HepG2 (cell line): ENCODE measurements around the gene GALP. TPM values are rescaled to one million over a fixed set of nuclear protein-coding genes. Genes with fewer than 3 reads are reported as not detected.

Source experiments
- ARNTL ChIP-seq: sonication (generic); formaldehyde crosslinking; IDR thresholded peaks from 2 replicates; pipeline ENCODE4 v1.4.0; 2020; ENCODE audit warnings: mild to moderate bottlenecking, missing genetic modification reagents
- CHD2 ChIP-seq: IDR thresholded peaks from 2 replicates; pipeline ENCODE4 v1.6.1; 2011; ENCODE audit warnings: low read depth, low read length, improper control_type of control experiment
- FOXJ3 ChIP-seq: sonication (generic); formaldehyde crosslinking; IDR thresholded peaks from 2 replicates; pipeline ENCODE4 v1.4.0; 2020; ENCODE audit warnings: missing genetic modification reagents, mild to moderate bottlenecking, borderline replicate concordance
- GPBP1L1 ChIP-seq: sonication (generic); formaldehyde crosslinking; IDR thresholded peaks from 2 replicates; pipeline ENCODE4 v1.5.0; 2020; ENCODE audit warnings: mild to moderate bottlenecking, missing genetic modification reagents
- JUN ChIP-seq: sonication (generic); formaldehyde crosslinking; IDR thresholded peaks from 2 replicates; pipeline ENCODE4 v1.4.0; 2020; ENCODE audit warnings: mild to moderate bottlenecking, missing genetic modification reagents
- NONO ChIP-seq, 2 experiments: fragments of 450-650 bp in 1 of 2; sonication (generic) in 1 of 2; formaldehyde crosslinking in 1 of 2; IDR thresholded peaks in 1 of 2; conservative IDR thresholded peaks in 1 of 2; 2 replicates each; pipeline versions ENCODE4 v1.6.1 to v1.8.0; 2017 to 2022; ENCODE audit warnings: mild to moderate bottlenecking in 1 of 2, missing genetic modification reagents in 1 of 2, moderate library complexity in 1 of 2
- PLSCR1 ChIP-seq: sonication (generic); formaldehyde crosslinking; IDR thresholded peaks from 2 replicates; pipeline ENCODE4 v1.5.0; 2020; ENCODE audit warnings: missing genetic modification reagents, mild to moderate bottlenecking, borderline replicate concordance
- PRMT3 ChIP-seq: sonication (generic); formaldehyde crosslinking; IDR thresholded peaks from 2 replicates; pipeline ENCODE4 v1.8.1; 2022; ENCODE audit warnings: low read depth, mild to moderate bottlenecking, moderate library complexity, missing genetic modification reagents, borderline replicate concordance
- SMARCC2 ChIP-seq: fragments of 450-650 bp; IDR thresholded peaks from 2 replicates; pipeline ENCODE4 v1.6.1; 2017; ENCODE audit warnings: antibody characterized with exemption, mild to moderate bottlenecking
- SNAPC2 ChIP-seq: sonication (generic); formaldehyde crosslinking; IDR thresholded peaks from 2 replicates; pipeline ENCODE4 v1.8.1; 2022; ENCODE audit warnings: mild to moderate bottlenecking, missing genetic modification reagents
- SNAPC5 ChIP-seq: sonication (generic); formaldehyde crosslinking; IDR thresholded peaks from 2 replicates; pipeline ENCODE4 v1.8.1; 2023; ENCODE audit warnings: mild to moderate bottlenecking, missing genetic modification reagents, borderline replicate concordance
- SP5 ChIP-seq: IDR thresholded peaks from 2 replicates; pipeline ENCODE4 v1.6.1; 2016; ENCODE audit warnings: low read depth, borderline replicate concordance
- STAG1 ChIP-seq: sonication (generic); formaldehyde crosslinking; IDR thresholded peaks from 2 replicates; pipeline ENCODE4 v1.4.0; 2020; ENCODE audit warnings: missing genetic modification reagents
- TEAD2 ChIP-seq: sonication (generic); formaldehyde crosslinking; IDR thresholded peaks from 2 replicates; pipeline ENCODE4 v1.9.0; 2021; ENCODE audit warnings: missing genetic modification reagents
- YY1 ChIP-seq: IDR thresholded peaks from 2 replicates; pipeline ENCODE4 v1.6.1; 2011; ENCODE audit warnings: low read length, low read depth, moderate library complexity, mild to moderate bottlenecking; ENCODE audit not compliant: insufficient read depth, insufficient replicate concordance
- ZBTB14 ChIP-seq: sonication (generic); formaldehyde crosslinking; IDR thresholded peaks from 2 replicates; pipeline ENCODE4 v1.4.0; 2020; ENCODE audit warnings: missing genetic modification reagents
- ZBTB37 ChIP-seq: sonication (generic); formaldehyde crosslinking; IDR thresholded peaks from 2 replicates; pipeline ENCODE4 v1.4.0; 2020; ENCODE audit warnings: mild to moderate bottlenecking, missing genetic modification reagents
- ZNF18 ChIP-seq: sonication (generic); formaldehyde crosslinking; IDR thresholded peaks from 2 replicates; pipeline ENCODE4 v1.8.0; 2022; ENCODE audit warnings: mild to moderate bottlenecking, missing genetic modification reagents; ENCODE audit not compliant: insufficient replicate concordance
- ZNF235 ChIP-seq: sonication (generic); formaldehyde crosslinking; IDR thresholded peaks from 2 replicates; pipeline ENCODE4 v1.8.1; 2023; ENCODE audit warnings: mild to moderate bottlenecking, missing genetic modification reagents, borderline replicate concordance
- ZNF800 ChIP-seq: sonication (generic); formaldehyde crosslinking; IDR thresholded peaks from 2 replicates; pipeline ENCODE4 v1.4.0; 2020; ENCODE audit warnings: missing genetic modification reagents
- polyA plus RNA-seq, 8 experiments: library from polyadenylated mRNA; depleted of rRNA in 3 of 8; stranded (reverse) in 7 of 8; unstranded in 1 of 8; fragments of >200 nt; fragmentation: Illumina TruSeq in 4 of 8; extraction: Trizol in 4 of 8; gene quantifications; 2 replicates each; pipeline versions ENCODE4 v1.2.1 to v1.2.3, GENCODE V29; 2011 to 2016; ENCODE audit warnings: low read depth in 4 of 8, missing spikeins in 1 of 8, mixed read lengths in 1 of 8; ENCODE audit not compliant: insufficient read depth in 1 of 8
- total RNA-seq, 5 experiments: library from RNA; depleted of rRNA; stranded (reverse); fragments of >200 nt; fragmentation: Illumina TruSeq; extraction: Trizol; gene quantifications; 2 replicates each; pipeline ENCODE4 v1.2.3, GENCODE V29; 2016; ENCODE audit warnings: low read depth in 1 of 5

GALP gene
- total and polyA plus RNA-seq, 2 of the 13 experiments (the other 11 are each of a cell fraction or from before 2014, with no cell fraction given) = not detected

GRCh38 chr19:56142087-56142787 lies 33.6 kb upstream of the GALP start (continued):
- no peak for TF ChIP-seq ZNF800 (CRISPR knock-in tag)
- TF ChIP-seq ZBTB37 (CRISPR knock-in tag) = peak; percentile 78; the same call in 1 of the 2 replicates
- no peak for TF ChIP-seq ZNF18 (CRISPR knock-in tag)
- no peak for TF ChIP-seq PLSCR1 (CRISPR knock-in tag)
- no peak for TF ChIP-seq NONO (IDR thresholded peaks at IDR 0.05)
- peak; percentile 81 for TF ChIP-seq NONO (CRISPR knock-in tag; conservative IDR thresholded peaks at IDR 0.05)
- no peak for TF ChIP-seq GPBP1L1 (CRISPR knock-in tag)
- TF ChIP-seq PRMT3 (CRISPR knock-in tag) = no peak
- TF ChIP-seq SNAPC2 (CRISPR knock-in tag) = no peak
- peak; percentile 48 for TF ChIP-seq SP5
- no peak for TF ChIP-seq SMARCC2
- peak; percentile 19; the same call in 1 of the 2 replicates for TF ChIP-seq STAG1
- no peak for TF ChIP-seq YY1
- no peak for TF ChIP-seq JUN (CRISPR knock-in tag)
- peak; percentile 64; the same call in 1 of the 2 replicates for TF ChIP-seq ARNTL (CRISPR knock-in tag)
- no peak for TF ChIP-seq ZNF235 (CRISPR knock-in tag)
- TF ChIP-seq CHD2 = no peak
- no peak for TF ChIP-seq ZBTB14 (CRISPR knock-in tag)
- TF ChIP-seq TEAD2 (CRISPR knock-in tag) = no peak
- TF ChIP-seq FOXJ3 (CRISPR knock-in tag) = peak; percentile 51; the same call in 1 of the 2 replicates
- no peak for TF ChIP-seq SNAPC5
